ENCODE results near the gene TMEM256.

Gene TMEM256

GRCh38 chr17:7403977-7404736 is at the start of gene TMEM256:
Gene TMEM256, minus strand, starts transcription at chr17:7404097. Its CDS starts 13 bp downstream, at chr17:7404084.
- peaks cover 4 to 12% of the 10 kb centered on the region in 2 donors for H3K27me3 ChIP-seq (ENCODE audit: control insufficient read depth in 1 of 2, insufficient read depth in 2 of 2, low read length in 2 of 2)
- H3K9ac ChIP-seq (ENCODE audit: low read depth in 1 of 2, low read length in 2 of 2), result peak within 1 kb of the TSS; percentile 80 to 84
- H3K9me3 ChIP-seq (ENCODE audit: control insufficient read depth in 1 of 2, low read length in 2 of 2), result no peaks in the 10 kb centered on the region
- no peaks in the 10 kb centered on the region for H3K36me3 ChIP-seq (ENCODE audit: control insufficient read depth in 1 of 2, insufficient read depth in 2 of 2, low read length in 2 of 2)
- H3K4me1 ChIP-seq (ENCODE audit: control insufficient read depth in 1 of 2, insufficient read depth in 2 of 2, low read length in 2 of 2), result peaks cover 9 to 11% of the 10 kb centered on the region in 2 donors
- peak within 1 kb of the TSS; percentile 93 for H3K27ac ChIP-seq (ENCODE audit: low read depth, low read length)
- peak within 1 kb of the TSS; percentile 84 to 86 for H3K4me3 ChIP-seq (ENCODE audit: low read depth in 1 of 2, low read length in 2 of 2)

- Histone ChIP-seq H3K9ac (ENCODE audit: low read depth in 1 of 2, low read length in 2 of 2) (no peak overlapping the region), H3K36me3 (ENCODE audit: control insufficient read depth in 1 of 2, insufficient read depth in 2 of 2, low read length in 2 of 2) (no peaks in the 10 kb centered on the region), H3K27ac (ENCODE audit: low read depth, low read length) (no peak overlapping the region), H3K4me3 (ENCODE audit: low read depth in 1 of 2, low read length in 2 of 2) (no peak overlapping the region), H3K4me1 (ENCODE audit: control insufficient read depth in 1 of 2, insufficient read depth in 2 of 2, low read length in 2 of 2) (peaks cover 12 to 13% of the 10 kb centered on the region in 2 donors), H3K27me3 (ENCODE audit: control insufficient read depth in 1 of 2, insufficient read depth in 2 of 2, low read length in 2 of 2) (peaks cover 13 to 23% of the 10 kb centered on the region in 2 donors), H3K9me3 (ENCODE audit: control insufficient read depth in 1 of 2, low read length in 2 of 2) (no peaks in the 10 kb centered on the region)
Measured at GRCh38 chr17:7448461-7448860, 44.6 kb upstream of the TMEM256 start.

DNA sequence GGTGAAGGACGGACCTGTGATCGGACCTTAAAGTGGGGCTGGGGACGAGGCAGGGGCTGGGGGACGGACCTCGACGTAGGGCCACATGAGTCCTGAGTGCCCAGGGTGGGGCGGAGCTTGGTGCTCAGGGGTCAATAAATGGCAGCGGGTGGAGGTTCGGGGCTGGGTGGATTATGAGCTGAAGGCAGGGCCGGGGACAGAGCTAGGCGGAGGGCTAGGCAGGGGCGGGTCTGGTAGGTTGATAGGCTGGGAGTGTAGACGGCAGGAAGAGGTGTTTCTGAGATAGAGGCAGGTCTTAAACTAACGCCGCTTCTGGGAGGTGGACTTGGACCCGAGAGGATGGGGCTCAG is 41.7 kb upstream of the TMEM256 start:
- Histone ChIP-seq H3K9ac (ENCODE audit: low read depth in 1 of 2, low read length in 2 of 2) (peak overlapping the region; percentile 10 to 12), H3K27ac (ENCODE audit: low read depth, low read length) (no peak overlapping the region), H3K36me3 (ENCODE audit: control insufficient read depth in 1 of 2, insufficient read depth in 2 of 2, low read length in 2 of 2) (no peaks in the 10 kb centered on the region), H3K4me1 (ENCODE audit: control insufficient read depth in 1 of 2, insufficient read depth in 2 of 2, low read length in 2 of 2) (peaks cover 13 to 14% of the 10 kb centered on the region in 2 donors), H3K27me3 (ENCODE audit: control insufficient read depth in 1 of 2, insufficient read depth in 2 of 2, low read length in 2 of 2) (peaks cover 26 to 34% of the 10 kb centered on the region in 2 donors), H3K9me3 (ENCODE audit: control insufficient read depth in 1 of 2, low read length in 2 of 2) (no peaks in the 10 kb centered on the region), H3K4me3 (ENCODE audit: low read depth in 1 of 2, low read length in 2 of 2) (peak overlapping the region; percentile 66 to 69)

- Histone ChIP-seq H3K4me1 (ENCODE audit: control insufficient read depth in 1 of 2, insufficient read depth in 2 of 2, low read length in 2 of 2) (peaks cover 19 to 21% of the 10 kb centered on the region in 2 donors), H3K9me3 (ENCODE audit: control insufficient read depth in 1 of 2, low read length in 2 of 2) (no peaks in the 10 kb centered on the region), H3K36me3 (ENCODE audit: control insufficient read depth in 1 of 2, insufficient read depth in 2 of 2, low read length in 2 of 2) (no peaks in the 10 kb centered on the region), H3K27me3 (ENCODE audit: control insufficient read depth in 1 of 2, insufficient read depth in 2 of 2, low read length in 2 of 2) (peaks cover 31 to 40% of the 10 kb centered on the region in 2 donors), H3K9ac (ENCODE audit: low read depth in 1 of 2, low read length in 2 of 2) (peak within 1 kb of the TSS; percentile 10 to 18), H3K4me3 (ENCODE audit: low read depth in 1 of 2, low read length in 2 of 2) (peak within 1 kb of the TSS; percentile 66 to 69), H3K27ac (ENCODE audit: low read depth, low read length) (no peak within 1 kb of the TSS)
Measured at GRCh38 chr17:7444682-7445618, 41.1 kb upstream of the TMEM256 start, which contains the start of gene CHRNB1. Gene CHRNB1, plus strand, starts transcription at chr17:7445061. Its CDS starts 67 bp downstream, at chr17:7445128.

GRCh38 chr17:7443499-7444485 is 39.9 kb upstream of the TMEM256 start:
- H3K4me1 ChIP-seq (ENCODE audit: control insufficient read depth in 1 of 2, insufficient read depth in 2 of 2, low read length in 2 of 2), result peaks cover 19 to 29% of the 10 kb centered on the region in 2 donors
- H3K27me3 ChIP-seq (ENCODE audit: control insufficient read depth in 1 of 2, insufficient read depth in 2 of 2, low read length in 2 of 2), result peaks cover 35 to 47% of the 10 kb centered on the region in 2 donors
- H3K9ac ChIP-seq (ENCODE audit: low read depth in 1 of 2, low read length in 2 of 2), result no peak overlapping the region

DNA sequence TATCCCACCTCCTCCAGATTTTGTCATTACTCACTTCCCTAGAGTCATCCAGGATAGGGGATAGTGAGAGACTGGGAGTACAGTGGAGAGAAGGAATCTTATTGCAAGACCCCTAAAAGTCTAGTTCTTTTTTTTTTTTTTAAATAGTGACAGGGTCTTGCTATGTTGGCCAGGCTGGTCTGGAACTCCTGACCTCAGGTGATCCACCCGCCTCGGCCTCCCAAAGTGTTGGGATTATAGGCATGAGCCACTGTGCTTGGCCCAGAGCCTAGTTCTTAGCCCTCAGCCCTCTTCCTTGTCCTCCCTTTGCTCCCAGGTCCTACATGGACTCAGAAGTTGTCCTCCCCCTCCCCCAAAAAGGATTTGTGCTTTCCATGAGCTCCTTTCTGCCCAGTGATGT is 38.2 kb upstream of the TMEM256 start:
- H3K9me3 ChIP-seq (ENCODE audit: control insufficient read depth in 1 of 2, low read length in 2 of 2), result no peaks in the 10 kb centered on the region
- H3K9ac ChIP-seq (ENCODE audit: low read depth in 1 of 2, low read length in 2 of 2), result no peak overlapping the region
- peaks cover 34 to 52% of the 10 kb centered on the region in 2 donors for H3K27me3 ChIP-seq (ENCODE audit: control insufficient read depth in 1 of 2, insufficient read depth in 2 of 2, low read length in 2 of 2)
- H3K4me1 ChIP-seq (ENCODE audit: control insufficient read depth in 1 of 2, insufficient read depth in 2 of 2, low read length in 2 of 2), result peaks cover 34 to 42% of the 10 kb centered on the region in 2 donors
- H3K27ac ChIP-seq (ENCODE audit: low read depth, low read length), result no peak overlapping the region
- no peak overlapping the region for H3K4me3 ChIP-seq (ENCODE audit: low read depth in 1 of 2, low read length in 2 of 2)
- H3K36me3 ChIP-seq (ENCODE audit: control insufficient read depth in 1 of 2, insufficient read depth in 2 of 2, low read length in 2 of 2), result no peaks in the 10 kb centered on the region

More at GRCh38 chr17:7443499-7444485, 39.9 kb upstream of the TMEM256 start:
- no peaks in the 10 kb centered on the region for H3K36me3 ChIP-seq (ENCODE audit: control insufficient read depth in 1 of 2, insufficient read depth in 2 of 2, low read length in 2 of 2)
- H3K4me3 ChIP-seq (ENCODE audit: low read depth in 1 of 2, low read length in 2 of 2), result no peak overlapping the region
- H3K27ac ChIP-seq (ENCODE audit: low read depth, low read length), result no peak overlapping the region
- no peaks in the 10 kb centered on the region for H3K9me3 ChIP-seq (ENCODE audit: control insufficient read depth in 1 of 2, low read length in 2 of 2)

DNA sequence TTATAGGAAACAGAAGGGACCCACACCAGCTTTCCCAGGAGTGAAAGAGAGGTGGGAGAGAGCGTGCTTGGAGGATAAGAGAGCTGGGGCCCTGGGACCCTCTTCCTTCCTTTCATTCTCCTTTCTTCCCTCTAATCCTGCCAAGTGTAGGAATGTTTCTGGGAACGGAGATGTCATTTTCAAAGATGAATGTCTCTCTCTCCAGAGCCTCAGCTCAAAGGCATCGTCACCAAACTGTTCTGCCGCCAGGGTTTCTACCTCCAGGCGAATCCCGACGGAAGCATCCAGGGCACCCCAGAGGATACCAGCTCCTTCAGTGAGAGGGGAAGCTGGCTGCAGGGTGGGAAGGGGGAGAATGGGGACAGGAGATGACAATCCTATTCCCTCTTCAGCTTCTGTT is 37.4 kb upstream of the TMEM256 start:
- no peak overlapping the region for H3K9ac ChIP-seq (ENCODE audit: low read depth in 1 of 2, low read length in 2 of 2)
- H3K27me3 ChIP-seq (ENCODE audit: control insufficient read depth in 1 of 2, insufficient read depth in 2 of 2, low read length in 2 of 2), result peaks cover 28 to 44% of the 10 kb centered on the region in 2 donors
- H3K36me3 ChIP-seq (ENCODE audit: control insufficient read depth in 1 of 2, insufficient read depth in 2 of 2, low read length in 2 of 2), result no peaks in the 10 kb centered on the region
- no peaks in the 10 kb centered on the region for H3K9me3 ChIP-seq (ENCODE audit: control insufficient read depth in 1 of 2, low read length in 2 of 2)
- no peak overlapping the region for H3K27ac ChIP-seq (ENCODE audit: low read depth, low read length)
- peaks cover 35 to 45% of the 10 kb centered on the region in 2 donors for H3K4me1 ChIP-seq (ENCODE audit: control insufficient read depth in 1 of 2, insufficient read depth in 2 of 2, low read length in 2 of 2)
- H3K4me3 ChIP-seq (ENCODE audit: low read depth in 1 of 2, low read length in 2 of 2), result no peak overlapping the region

GRCh38 chr17:7440834-7441195 is 36.9 kb upstream of the TMEM256 start:
- Histone ChIP-seq H3K27ac (ENCODE audit: low read depth, low read length) (no peak overlapping the region), H3K4me3 (ENCODE audit: low read depth in 1 of 2, low read length in 2 of 2) (no peak overlapping the region), H3K9me3 (ENCODE audit: control insufficient read depth in 1 of 2, low read length in 2 of 2) (no peaks in the 10 kb centered on the region), H3K9ac (ENCODE audit: low read depth in 1 of 2, low read length in 2 of 2) (no peak overlapping the region), H3K4me1 (ENCODE audit: control insufficient read depth in 1 of 2, insufficient read depth in 2 of 2, low read length in 2 of 2) (peaks cover 35 to 43% of the 10 kb centered on the region in 2 donors), H3K36me3 (ENCODE audit: control insufficient read depth in 1 of 2, insufficient read depth in 2 of 2, low read length in 2 of 2) (no peaks in the 10 kb centered on the region), H3K27me3 (ENCODE audit: control insufficient read depth in 1 of 2, insufficient read depth in 2 of 2, low read length in 2 of 2) (peaks cover 28 to 43% of the 10 kb centered on the region in 2 donors)

DNA sequence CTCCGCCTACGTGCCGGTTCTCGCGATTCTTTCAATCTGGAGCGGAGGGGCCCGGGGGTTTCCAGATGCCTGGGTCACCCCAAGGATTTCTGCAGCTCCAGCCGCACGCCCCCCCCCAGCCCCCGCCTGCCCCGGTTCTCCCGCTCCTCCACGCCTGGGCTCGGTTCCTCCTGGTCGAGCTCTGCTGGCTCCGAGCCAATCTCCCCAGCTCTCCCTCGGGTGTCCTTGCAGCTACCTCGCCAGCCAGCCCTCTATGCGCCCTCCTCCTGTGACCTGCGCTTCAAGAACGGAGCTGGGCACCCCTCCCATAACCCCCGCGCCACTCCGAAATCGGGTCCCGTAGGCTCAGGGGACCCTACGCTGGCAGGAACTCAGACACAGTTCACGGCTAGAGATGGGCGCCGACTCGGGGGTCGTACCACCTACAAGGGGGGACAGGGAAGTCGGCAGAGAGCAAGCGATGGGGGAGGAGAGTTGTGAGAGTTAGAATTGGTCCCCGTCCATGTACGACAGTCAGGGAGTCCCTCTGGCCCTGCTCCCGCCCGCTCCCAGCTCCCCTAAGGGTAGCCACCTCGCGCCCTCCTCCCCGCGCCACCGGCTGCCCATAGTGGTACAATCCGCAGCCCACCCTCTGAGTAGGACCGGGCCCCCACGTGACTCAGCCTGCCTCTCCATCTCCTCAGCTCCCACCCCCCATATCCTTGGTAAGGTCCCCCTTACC is 36.4 kb upstream of the TMEM256 start:
- peaks cover 36 to 38% of the 10 kb centered on the region in 2 donors for H3K4me1 ChIP-seq (ENCODE audit: control insufficient read depth in 1 of 2, insufficient read depth in 2 of 2, low read length in 2 of 2)
- H3K9me3 ChIP-seq (ENCODE audit: control insufficient read depth in 1 of 2, low read length in 2 of 2), result no peaks in the 10 kb centered on the region
- H3K27ac ChIP-seq (ENCODE audit: low read depth, low read length), result no peak overlapping the region
- no peaks in the 10 kb centered on the region for H3K36me3 ChIP-seq (ENCODE audit: control insufficient read depth in 1 of 2, insufficient read depth in 2 of 2, low read length in 2 of 2)
- peak overlapping the region; percentile 21 to 44 for H3K4me3 ChIP-seq (ENCODE audit: low read depth in 1 of 2, low read length in 2 of 2)
- peaks cover 28 to 43% of the 10 kb centered on the region in 2 donors for H3K27me3 ChIP-seq (ENCODE audit: control insufficient read depth in 1 of 2, insufficient read depth in 2 of 2, low read length in 2 of 2)
- no peak overlapping the region for H3K9ac ChIP-seq (ENCODE audit: low read depth in 1 of 2, low read length in 2 of 2)

All from duodenal mucosa (tissue), 2 donors.